ENCODE results near the gene PDC.

Gene PDC

DNA sequence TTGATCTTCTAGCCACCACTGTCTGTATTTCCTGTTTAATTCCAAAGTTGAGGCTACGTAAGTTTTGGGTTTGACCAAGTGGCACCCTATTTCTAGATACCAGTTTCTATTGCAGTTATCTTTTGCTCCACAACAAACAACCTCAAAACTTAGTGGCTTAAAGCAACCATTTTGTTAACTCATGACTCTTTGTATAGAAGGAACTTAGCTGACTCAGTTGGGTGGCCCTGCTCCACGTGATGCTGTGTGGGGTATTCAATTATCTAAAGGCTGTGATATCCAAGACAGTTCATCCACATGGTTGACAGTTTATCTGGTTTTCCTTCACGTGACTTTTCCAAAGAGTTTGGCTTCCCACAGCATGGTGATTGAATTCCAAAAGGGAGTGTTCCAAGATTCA is 34.8 kb downstream of the PDC start:
- no peak overlapping the region for H3K18ac ChIP-seq (ENCODE audit: low read length)
- no peak for DNase-seq
- no peak overlapping the region for H2BK5ac ChIP-seq (ENCODE audit: low read length)
- H3K56ac ChIP-seq (ENCODE audit: low read length) = no peak overlapping the region
- H2BK120ac ChIP-seq (ENCODE audit: low read depth, low read length) = no peak overlapping the region
- no peak overlapping the region for H4K8ac ChIP-seq (ENCODE audit: low read depth, low read length)
- no peak overlapping the region for H3K23ac ChIP-seq (ENCODE audit: low read length)
- no peaks in the 10 kb centered on the region for H3K4me1 ChIP-seq (ENCODE audit: control insufficient read depth, low read depth, low read length)
- no peak overlapping the region for H2BK15ac ChIP-seq (replicated peaks; ENCODE audit: low read depth)
- no peaks in the 10 kb centered on the region for H3K79me2 ChIP-seq (ENCODE audit: control insufficient read depth, insufficient read depth, low read length)
- no peak overlapping the region for H3K4me3 ChIP-seq (ENCODE audit: low read length)
- no peak overlapping the region for H3K4me2 ChIP-seq (ENCODE audit: low read length)
- no peak overlapping the region for H3K9ac ChIP-seq (ENCODE audit: low read length)
- H3K27me3 ChIP-seq (ENCODE audit: insufficient read depth, low read length, poor library complexity) = no peaks in the 10 kb centered on the region
- H3K4ac ChIP-seq (ENCODE audit: low read depth, low read length) = no peak overlapping the region
- no peak overlapping the region for H2AK5ac ChIP-seq (ENCODE audit: low read length)
- no peaks in the 10 kb centered on the region for H3K36me3 ChIP-seq (ENCODE audit: control insufficient read depth, insufficient read depth, low read length)
- WGBS (ENCODE audit: extremely low coverage, insufficient coverage, low lambda C conversion rate) = no CpG with 5 or more reads among the region's 3 CpGs
- no peak overlapping the region for H3K27ac ChIP-seq (ENCODE audit: low read depth, low read length)
- H3K79me1 ChIP-seq (ENCODE audit: low read length) = no peaks in the 10 kb centered on the region
- no peak overlapping the region for H4K5ac ChIP-seq (ENCODE audit: low read length)

DNA sequence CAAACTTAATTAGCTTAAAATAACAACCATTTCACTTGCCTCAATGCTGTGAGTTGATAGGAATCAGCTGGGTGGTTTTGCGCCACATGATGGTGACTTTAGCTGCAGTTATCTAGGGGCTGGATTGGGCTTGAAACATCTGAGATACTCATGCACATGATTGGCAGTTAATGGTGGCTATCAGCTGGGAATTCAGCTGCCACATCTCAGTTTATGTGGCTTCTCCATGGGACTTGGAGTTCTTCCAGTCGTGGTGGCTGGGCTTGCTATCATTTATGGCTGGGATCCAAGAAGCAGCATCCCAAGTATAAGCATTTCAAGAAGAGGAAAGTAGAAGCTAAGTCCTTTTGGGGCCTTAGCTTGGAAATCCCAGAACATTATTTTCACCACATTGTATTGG is 36.4 kb downstream of the PDC start:
- no peak overlapping the region for H2AK5ac ChIP-seq (ENCODE audit: low read length)
- no peak overlapping the region for H4K8ac ChIP-seq (ENCODE audit: low read depth, low read length)
- no peaks in the 10 kb centered on the region for H3K79me2 ChIP-seq (ENCODE audit: control insufficient read depth, insufficient read depth, low read length)
- H3K23ac ChIP-seq (ENCODE audit: low read length) = no peak overlapping the region
- no peak overlapping the region for H2BK5ac ChIP-seq (ENCODE audit: low read length)
- no peak for DNase-seq
- H2BK15ac ChIP-seq (replicated peaks; ENCODE audit: low read depth) = no peak overlapping the region
- H3K36me3 ChIP-seq (ENCODE audit: control insufficient read depth, insufficient read depth, low read length) = no peaks in the 10 kb centered on the region
- H2BK120ac ChIP-seq (ENCODE audit: low read depth, low read length) = no peak overlapping the region
- no peaks in the 10 kb centered on the region for H3K27me3 ChIP-seq (ENCODE audit: insufficient read depth, low read length, poor library complexity)
- H3K4me1 ChIP-seq (ENCODE audit: control insufficient read depth, low read depth, low read length) = no peaks in the 10 kb centered on the region
- no CpG with 5 or more reads among the region's 2 CpGs for WGBS (ENCODE audit: extremely low coverage, insufficient coverage, low lambda C conversion rate)
- no peak overlapping the region for H3K4me2 ChIP-seq (ENCODE audit: low read length)
- H3K27ac ChIP-seq (ENCODE audit: low read depth, low read length) = no peak overlapping the region
- H3K9ac ChIP-seq (ENCODE audit: low read length) = no peak overlapping the region
- no peak overlapping the region for H4K5ac ChIP-seq (ENCODE audit: low read length)
- H3K18ac ChIP-seq (ENCODE audit: low read length) = no peak overlapping the region
- no peak overlapping the region for H3K4me3 ChIP-seq (ENCODE audit: low read length)
- H3K56ac ChIP-seq (ENCODE audit: low read length) = no peak overlapping the region
- no peaks in the 10 kb centered on the region for H3K79me1 ChIP-seq (ENCODE audit: low read length)
- H3K4ac ChIP-seq (ENCODE audit: low read depth, low read length) = no peak overlapping the region

DNA sequence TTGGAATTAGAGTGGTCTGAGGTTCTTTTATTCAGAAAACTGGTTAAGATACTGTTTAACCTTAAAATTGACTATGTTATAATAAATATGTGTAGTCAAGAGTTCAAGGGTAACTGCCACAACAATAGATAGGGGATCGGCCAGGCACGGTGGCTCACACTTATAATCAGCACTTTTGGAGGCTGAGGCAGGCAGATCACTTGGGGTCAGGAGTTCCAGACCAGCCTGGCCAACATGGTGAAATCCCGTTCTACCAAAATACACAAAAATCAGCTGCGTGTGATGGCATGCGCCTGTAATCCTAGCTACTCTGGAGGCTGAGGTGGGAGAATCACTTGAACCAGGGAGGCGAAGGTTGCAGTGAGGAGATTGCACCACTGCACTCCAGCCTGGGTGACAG is 39.5 kb downstream of the PDC start:
- Histone ChIP-seq H3K56ac (ENCODE audit: low read length) (no peak overlapping the region), H3K27me3 (ENCODE audit: insufficient read depth, low read length, poor library complexity) (no peaks in the 10 kb centered on the region), H3K9ac (ENCODE audit: low read length) (no peak overlapping the region), H2BK5ac (ENCODE audit: low read length) (no peak overlapping the region), H3K23ac (ENCODE audit: low read length) (no peak overlapping the region), H3K4ac (ENCODE audit: low read depth, low read length) (no peak overlapping the region), H3K4me2 (ENCODE audit: low read length) (no peak overlapping the region), H4K8ac (ENCODE audit: low read depth, low read length) (no peak overlapping the region), H4K5ac (ENCODE audit: low read length) (no peak overlapping the region), H2AK5ac (ENCODE audit: low read length) (no peak overlapping the region), H3K18ac (ENCODE audit: low read length) (no peak overlapping the region), H3K36me3 (ENCODE audit: control insufficient read depth, insufficient read depth, low read length) (peaks cover 2% of the 10 kb centered on the region), H3K79me2 (ENCODE audit: control insufficient read depth, insufficient read depth, low read length) (no peaks in the 10 kb centered on the region), H3K4me3 (ENCODE audit: low read length) (no peak overlapping the region), H3K4me1 (ENCODE audit: control insufficient read depth, low read depth, low read length) (no peaks in the 10 kb centered on the region), H2BK120ac (ENCODE audit: low read depth, low read length) (no peak overlapping the region), H3K27ac (ENCODE audit: low read depth, low read length) (no peak overlapping the region), H2BK15ac (replicated peaks; ENCODE audit: low read depth) (no peak overlapping the region), H3K79me1 (ENCODE audit: low read length) (no peaks in the 10 kb centered on the region)
- WGBS (ENCODE audit: extremely low coverage, insufficient coverage, low lambda C conversion rate) = no CpG with 5 or more reads among the region's 6 CpGs
- DNase-seq = no peak

DNA sequence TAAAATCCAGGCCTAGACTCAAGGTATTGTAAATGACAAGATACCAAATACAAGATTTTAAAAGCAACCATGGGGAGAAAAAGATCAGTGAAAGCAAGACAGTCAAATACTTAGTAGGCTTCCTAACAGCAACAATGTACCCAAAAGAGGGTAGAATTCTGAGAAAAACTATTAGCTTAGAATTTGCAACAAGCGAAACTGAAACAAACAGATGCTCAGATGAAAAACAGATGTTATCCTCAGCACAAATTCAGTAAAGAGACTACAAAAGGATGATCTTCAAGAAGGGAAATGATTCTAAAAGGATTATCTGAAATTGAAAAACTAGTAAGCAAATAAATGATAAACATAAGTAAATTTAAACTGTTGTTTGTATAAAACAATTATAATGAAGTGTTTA is 40.0 kb downstream of the PDC start:
- no CpG with 5 or more reads among the region's 1 CpG for WGBS (ENCODE audit: extremely low coverage, insufficient coverage, low lambda C conversion rate)

DNA sequence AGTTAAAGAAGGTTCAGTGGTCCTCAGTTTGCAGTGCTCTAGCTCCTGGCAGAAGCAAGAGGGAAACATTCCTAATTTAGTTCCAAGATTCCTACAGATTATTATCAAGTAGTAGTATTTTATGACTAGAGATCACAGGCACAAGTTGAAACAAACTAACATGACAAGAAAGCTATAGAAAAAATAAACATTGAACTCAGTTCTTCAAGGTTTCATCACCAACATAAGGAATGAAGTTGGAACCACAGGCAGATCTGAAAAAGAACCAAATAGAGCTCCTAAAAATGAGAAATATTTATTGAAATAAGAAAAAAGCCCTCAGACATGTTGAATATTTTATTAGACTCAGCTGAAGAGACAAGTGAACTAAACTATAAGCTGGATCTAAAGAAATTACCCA is 40.6 kb downstream of the PDC start:
- Histone ChIP-seq H3K27me3 (ENCODE audit: insufficient read depth, low read length, poor library complexity) (no peaks in the 10 kb centered on the region), H2AK5ac (ENCODE audit: low read length) (no peak overlapping the region), H3K4me2 (ENCODE audit: low read length) (no peak overlapping the region), H4K8ac (ENCODE audit: low read depth, low read length) (no peak overlapping the region), H2BK5ac (ENCODE audit: low read length) (no peak overlapping the region), H2BK15ac (replicated peaks; ENCODE audit: low read depth) (no peak overlapping the region), H3K4me1 (ENCODE audit: control insufficient read depth, low read depth, low read length) (no peaks in the 10 kb centered on the region), H4K5ac (ENCODE audit: low read length) (no peak overlapping the region), H2BK120ac (ENCODE audit: low read depth, low read length) (no peak overlapping the region), H3K56ac (ENCODE audit: low read length) (no peak overlapping the region), H3K36me3 (ENCODE audit: control insufficient read depth, insufficient read depth, low read length) (peaks cover 2% of the 10 kb centered on the region), H3K4ac (ENCODE audit: low read depth, low read length) (no peak overlapping the region), H3K79me2 (ENCODE audit: control insufficient read depth, insufficient read depth, low read length) (no peaks in the 10 kb centered on the region), H3K79me1 (ENCODE audit: low read length) (no peaks in the 10 kb centered on the region), H3K18ac (ENCODE audit: low read length) (no peak overlapping the region), H3K27ac (ENCODE audit: low read depth, low read length) (no peak overlapping the region), H3K23ac (ENCODE audit: low read length) (no peak overlapping the region), H3K4me3 (ENCODE audit: low read length) (no peak overlapping the region), H3K9ac (ENCODE audit: low read length) (no peak overlapping the region)
- DNase-seq = no peak

More for the DNA sequence above, 40.0 kb downstream of the PDC start:
- H2BK5ac ChIP-seq (ENCODE audit: low read length) = no peak overlapping the region
- H2AK5ac ChIP-seq (ENCODE audit: low read length) = no peak overlapping the region
- no peak overlapping the region for H3K18ac ChIP-seq (ENCODE audit: low read length)
- H3K9ac ChIP-seq (ENCODE audit: low read length) = no peak overlapping the region
- H4K8ac ChIP-seq (ENCODE audit: low read depth, low read length) = no peak overlapping the region
- H2BK120ac ChIP-seq (ENCODE audit: low read depth, low read length) = no peak overlapping the region
- H3K4me3 ChIP-seq (ENCODE audit: low read length) = no peak overlapping the region
- H3K4ac ChIP-seq (ENCODE audit: low read depth, low read length) = no peak overlapping the region
- H4K5ac ChIP-seq (ENCODE audit: low read length) = no peak overlapping the region
- DNase-seq = no peak
- no peaks in the 10 kb centered on the region for H3K4me1 ChIP-seq (ENCODE audit: control insufficient read depth, low read depth, low read length)
- H3K4me2 ChIP-seq (ENCODE audit: low read length) = no peak overlapping the region
- H3K27ac ChIP-seq (ENCODE audit: low read depth, low read length) = no peak overlapping the region
- no peak overlapping the region for H2BK15ac ChIP-seq (replicated peaks; ENCODE audit: low read depth)
- no peaks in the 10 kb centered on the region for H3K79me2 ChIP-seq (ENCODE audit: control insufficient read depth, insufficient read depth, low read length)
- peaks cover 2% of the 10 kb centered on the region for H3K36me3 ChIP-seq (ENCODE audit: control insufficient read depth, insufficient read depth, low read length)
- no peaks in the 10 kb centered on the region for H3K27me3 ChIP-seq (ENCODE audit: insufficient read depth, low read length, poor library complexity)
- no peak overlapping the region for H3K23ac ChIP-seq (ENCODE audit: low read length)
- no peak overlapping the region for H3K56ac ChIP-seq (ENCODE audit: low read length)
- H3K79me1 ChIP-seq (ENCODE audit: low read length) = no peaks in the 10 kb centered on the region

DNA sequence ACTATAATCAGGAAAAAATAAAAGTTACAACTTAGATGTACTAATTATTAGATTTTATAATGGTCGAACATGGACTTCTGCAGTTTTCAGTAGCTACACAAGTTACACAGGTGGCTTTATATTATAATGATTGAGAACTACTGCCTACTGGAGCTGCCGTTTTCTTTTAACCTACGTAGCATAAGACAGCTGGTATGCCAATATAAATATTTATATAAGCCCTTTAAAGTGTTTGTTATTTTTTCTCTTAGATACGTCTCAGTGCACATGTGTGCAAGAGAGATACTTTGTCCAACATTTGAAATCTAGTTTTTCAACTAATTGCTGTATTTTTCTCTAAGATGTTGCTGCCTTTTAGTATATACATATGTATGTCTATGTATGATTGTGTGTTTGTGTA is 42.4 kb downstream of the PDC start:
- Histone ChIP-seq H3K27ac (ENCODE audit: low read depth, low read length) (no peak overlapping the region), H2BK120ac (ENCODE audit: low read depth, low read length) (no peak overlapping the region), H3K36me3 (ENCODE audit: control insufficient read depth, insufficient read depth, low read length) (peaks cover 2% of the 10 kb centered on the region), H3K4me1 (ENCODE audit: control insufficient read depth, low read depth, low read length) (no peaks in the 10 kb centered on the region), H2BK15ac (replicated peaks; ENCODE audit: low read depth) (no peak overlapping the region), H2AK5ac (ENCODE audit: low read length) (no peak overlapping the region), H3K4me3 (ENCODE audit: low read length) (no peak overlapping the region), H4K8ac (ENCODE audit: low read depth, low read length) (no peak overlapping the region), H3K56ac (ENCODE audit: low read length) (no peak overlapping the region), H3K9ac (ENCODE audit: low read length) (no peak overlapping the region), H3K4ac (ENCODE audit: low read depth, low read length) (no peak overlapping the region), H3K23ac (ENCODE audit: low read length) (no peak overlapping the region), H3K27me3 (ENCODE audit: insufficient read depth, low read length, poor library complexity) (no peaks in the 10 kb centered on the region), H3K18ac (ENCODE audit: low read length) (no peak overlapping the region), H3K79me1 (ENCODE audit: low read length) (no peaks in the 10 kb centered on the region), H3K4me2 (ENCODE audit: low read length) (no peak overlapping the region), H2BK5ac (ENCODE audit: low read length) (no peak overlapping the region), H4K5ac (ENCODE audit: low read length) (no peak overlapping the region), H3K79me2 (ENCODE audit: control insufficient read depth, insufficient read depth, low read length) (no peaks in the 10 kb centered on the region)
- no peak for DNase-seq
- WGBS (ENCODE audit: extremely low coverage, insufficient coverage, low lambda C conversion rate) = no CpG with 5 or more reads among the region's 4 CpGs

Data from mesendoderm (in vitro differentiated cells).